PFSK-1 (cell line): Measurements from ENCODE around the gene MPP3.

ENCODE experiments used
- FOXP2 ChIP-seq: optimal IDR thresholded peaks from 2 replicates; pipeline ENCODE3; 2011; ENCODE audit warnings: borderline replicate concordance, control low read depth, inconsistent platforms; ENCODE audit not compliant: insufficient read depth; ENCODE audit errors: extremely low read length, extremely low read depth
- POLR2AphosphoS5 ChIP-seq: IDR thresholded peaks from 2 replicates; pipeline ENCODE4 v1.6.1; 2012; ENCODE audit warnings: low read depth, mild to moderate bottlenecking, control low read depth, low read length, moderate library complexity
- REST ChIP-seq, 2 experiments: IDR thresholded peaks; 2 replicates each; pipeline versions ENCODE4 v1.6.1 to v1.8.0; 2011 to 2012; ENCODE audit warnings: low read depth in 2 of 2, low read length in 2 of 2, control low read depth in 1 of 2, inconsistent platforms in 1 of 2, mild to moderate bottlenecking in 1 of 2, moderate library complexity in 1 of 2; ENCODE audit not compliant: insufficient read depth in 1 of 2
- SIN3A ChIP-seq: IDR thresholded peaks from 2 replicates; pipeline ENCODE4 v1.6.1; 2012; ENCODE audit warnings: mild to moderate bottlenecking, low read length, moderate library complexity, borderline replicate concordance; ENCODE audit not compliant: insufficient read depth
- TAF1 ChIP-seq: IDR thresholded peaks from 2 replicates; pipeline ENCODE4 v1.6.1; 2012; ENCODE audit warnings: low read length, control low read depth, borderline replicate concordance; ENCODE audit not compliant: insufficient read depth

The MPP3 gene

DNA sequence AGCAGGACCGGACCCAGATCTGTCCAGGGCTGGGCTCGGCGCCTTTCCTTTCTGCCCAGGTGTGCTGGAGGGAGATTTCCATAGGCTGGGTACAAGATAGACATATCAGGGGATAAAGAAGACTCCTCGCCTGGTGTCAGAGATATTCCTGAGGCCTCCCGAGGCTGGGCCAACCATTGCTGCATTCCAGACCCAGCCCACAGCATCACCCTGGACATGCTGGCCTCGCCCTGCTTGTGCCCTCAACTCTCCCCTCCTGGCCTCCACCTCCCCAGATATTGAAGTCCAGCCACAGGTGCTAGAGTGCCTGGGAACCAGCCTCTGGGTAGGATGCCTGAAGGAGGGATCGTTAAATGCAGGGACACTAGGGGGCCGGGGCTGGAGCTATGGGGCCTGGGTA lies 16.2 kb upstream of the MPP3 start:
- no peak for TF ChIP-seq POLR2AphosphoS5
- TF ChIP-seq SIN3A: no peak
- TF ChIP-seq FOXP2: no peak

- no peak for TF ChIP-seq REST (IDR thresholded peaks at IDR 0.05; ENCODE audit: insufficient read depth in 1 of 2, low read depth in 2 of 2, low read length in 2 of 2)
- TF ChIP-seq FOXP2: no peak
- no peak for TF ChIP-seq TAF1
- no peak for TF ChIP-seq POLR2AphosphoS5
- no peak for TF ChIP-seq SIN3A
Observed at GRCh38 chr17:43848601-43849000, 15.7 kb upstream of the MPP3 start.

- no peak for TF ChIP-seq FOXP2
- TF ChIP-seq POLR2AphosphoS5: no peak
- no peak for TF ChIP-seq REST (IDR thresholded peaks at IDR 0.05; ENCODE audit: insufficient read depth in 1 of 2, low read depth in 2 of 2, low read length in 2 of 2)
- no peak for TF ChIP-seq SIN3A
- no peak for TF ChIP-seq TAF1
Observed at GRCh38 chr17:43846963-43847371, 14.0 kb upstream of the MPP3 start, which contains the start of gene CD300LG. Gene CD300LG, plus strand, starts transcription at chr17:43847176. Its CDS starts 41 bp downstream, at chr17:43847217.

DNA sequence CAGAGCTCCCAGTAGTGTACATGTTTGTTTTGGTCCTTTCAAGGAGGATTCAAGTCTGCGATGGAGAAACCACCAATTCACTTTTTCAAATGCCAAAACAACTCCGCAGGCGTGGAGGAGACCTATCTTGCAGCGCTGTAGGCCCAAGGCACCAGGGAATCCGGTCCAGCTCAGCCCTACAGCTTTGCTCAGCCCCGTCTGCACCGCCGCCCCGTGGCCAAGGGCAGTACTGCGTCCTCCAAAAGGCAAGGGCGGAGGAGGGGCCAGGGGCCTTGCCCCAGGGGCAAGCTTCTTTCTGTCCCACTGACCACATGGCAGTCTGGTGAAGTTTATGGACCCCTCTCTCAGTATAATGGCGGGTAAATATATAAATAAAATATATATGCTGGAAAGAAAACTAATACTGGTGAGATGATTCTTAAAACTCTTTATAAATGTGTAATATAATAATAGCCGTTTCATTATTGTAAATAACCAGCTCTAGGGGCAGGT lies 13.3 kb upstream of the MPP3 start:
- no peak; the same call in 1 of the 2 replicates for TF ChIP-seq TAF1
- TF ChIP-seq FOXP2: peak; percentile 63

- TF ChIP-seq REST (IDR thresholded peaks at IDR 0.05; ENCODE audit: insufficient read depth in 1 of 2, low read depth in 2 of 2, low read length in 2 of 2) (no peak), FOXP2 (no peak), SIN3A (no peak), POLR2AphosphoS5 (no peak), TAF1 (no peak)
Observed at GRCh38 chr17:43845766-43846165, 12.8 kb upstream of the MPP3 start.

DNA sequence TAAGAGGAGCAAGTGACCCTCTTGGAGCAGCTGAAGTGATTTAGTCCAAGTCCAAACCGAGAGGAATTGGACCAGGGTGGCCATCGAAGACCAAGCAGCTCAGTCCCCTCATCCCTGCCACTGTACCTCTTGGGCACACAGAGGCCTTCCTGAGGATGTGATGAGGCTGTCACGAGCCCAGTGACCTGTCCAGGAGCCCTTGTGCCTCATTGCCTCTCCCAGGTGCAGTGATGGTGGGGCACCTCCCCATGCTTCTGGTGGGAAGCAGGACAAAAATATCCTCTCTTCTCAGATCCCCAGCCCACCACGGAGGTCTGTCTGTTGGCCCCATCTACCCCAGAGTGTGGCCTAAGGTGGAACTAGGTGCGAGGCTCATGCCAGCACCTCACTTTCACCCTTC lies 11.3 kb upstream of the MPP3 start:
- TF ChIP-seq TAF1: no peak

GRCh38 chr17:43842975-43843325 lies 10.0 kb upstream of the MPP3 start:
- TF ChIP-seq FOXP2 (no peak), REST (IDR thresholded peaks at IDR 0.05; ENCODE audit: insufficient read depth in 1 of 2, low read depth in 2 of 2, low read length in 2 of 2) (no peak), POLR2AphosphoS5 (no peak), SIN3A (no peak), TAF1 (no peak)
